OCI-LY1 (cell line): Measurements from ENCODE around the gene DPM2.
A peak's percentile ranks its signal among the peaks of the same experiment; 100 is the strongest.

Experiments
- H2AFZ ChIP-seq: fragments of 200-600 bp; sonication (generic), shearing (Covaris generic); 2 replicates; pipeline ENCODE4 v1.6.0; 2014; ENCODE audit warnings: antibody characterized with exemption, mild to moderate bottlenecking, low read length
- H3F3A ChIP-seq: fragments of 200-600 bp; sonication (generic), shearing (Covaris generic); 2 replicates; pipeline ENCODE4 v1.6.0; 2014; ENCODE audit warnings: mild to moderate bottlenecking, antibody characterized with exemption, low read length, moderate library complexity; ENCODE audit not compliant: insufficient read depth
- H3K27ac ChIP-seq: fragments of 200-600 bp; sonication (generic); 2 replicates; pipeline ENCODE4 v1.5.1; 2014; ENCODE audit warnings: low read length, mixed run types, mild to moderate bottlenecking, low read depth; ENCODE audit not compliant: poor library complexity, severe bottlenecking
- H3K27me3 ChIP-seq: fragments of 200-600 bp; sonication (generic); 2 replicates; pipeline ENCODE4 v1.6.0; 2014; ENCODE audit warnings: antibody characterized with exemption, mild to moderate bottlenecking, low read length, moderate library complexity; ENCODE audit not compliant: insufficient read depth
- H3K36me3 ChIP-seq: fragments of 200-600 bp; sonication (generic); 2 replicates; pipeline ENCODE4 v1.6.1; 2014; ENCODE audit warnings: mild to moderate bottlenecking, antibody characterized with exemption, low read length, moderate library complexity, mixed read lengths; ENCODE audit not compliant: insufficient read depth
- H3K4me1 ChIP-seq: fragments of 200-600 bp; sonication (generic); 2 replicates; pipeline ENCODE4 v1.5.1; 2014; ENCODE audit warnings: mild to moderate bottlenecking, low read length, moderate library complexity; ENCODE audit not compliant: insufficient read depth, severe bottlenecking
- H3K4me2 ChIP-seq: fragments of 200-600 bp; sonication (generic), shearing (Covaris generic); 2 replicates; pipeline ENCODE4 v1.6.1; 2014; ENCODE audit warnings: low read length
- H3K4me3 ChIP-seq: fragments of 200-600 bp; sonication (generic); 2 replicates; pipeline ENCODE4 v1.5.1; 2014; ENCODE audit warnings: low read length, low read depth, mild to moderate bottlenecking, mixed read lengths; ENCODE audit not compliant: poor library complexity, severe bottlenecking
- H3K79me2 ChIP-seq: fragments of 200-600 bp; shearing (Covaris generic); 2 replicates; pipeline ENCODE4 v1.6.1; 2016; ENCODE audit warnings: mixed run types, low read length, mixed read lengths; ENCODE audit not compliant: insufficient read depth
- H3K9ac ChIP-seq: fragments of 200-600 bp; sonication (generic), shearing (Covaris generic); 2 replicates; pipeline ENCODE4 v1.6.1; 2014; ENCODE audit warnings: mild to moderate bottlenecking, low read length, mixed read lengths
- H3K9me2 ChIP-seq: fragments of 200-600 bp; sonication (generic), shearing (Covaris generic); 2 replicates; pipeline ENCODE4 v1.6.1; 2014; ENCODE audit warnings: low read depth, mild to moderate bottlenecking, low read length, mixed read lengths
- H3K9me3 ChIP-seq: fragments of 200-600 bp; shearing (Covaris generic); 2 replicates; pipeline ENCODE4 v1.6.1; 2014; ENCODE audit warnings: low read length, mixed read lengths
- H4K20me1 ChIP-seq: fragments of 200-600 bp; sonication (generic), shearing (Covaris generic); 2 replicates; pipeline ENCODE4 v1.6.0; 2016; ENCODE audit warnings: mild to moderate bottlenecking, low read length; ENCODE audit not compliant: insufficient read depth
- CTCF ChIP-seq: fragments of 200-600 bp; sonication (generic), shearing (Covaris generic); IDR thresholded peaks from 2 replicates; pipeline ENCODE4 v1.5.1; 2017; ENCODE audit warnings: mild to moderate bottlenecking, antibody characterized with exemption, low read length, moderate library complexity, mixed read lengths
- EZH2 ChIP-seq: fragments of 200-600 bp; sonication (generic), shearing (Covaris generic); IDR thresholded peaks from 2 replicates; pipeline ENCODE4 v1.8.0; 2017; ENCODE audit warnings: borderline replicate concordance, mixed run types, mild to moderate bottlenecking, antibody characterized with exemption, low read length, moderate library complexity, mixed read lengths

Gene DPM2

GRCh38 chr9:127937388-127938297 lies at the start of gene DPM2:
Gene DPM2 (minus strand): TSS chr9:127937854. CDS start chr9:127937820, 34 bp downstream.
- TF ChIP-seq CTCF (no peak), EZH2 (no peak)
- Histone ChIP-seq H3K4me1 (peaks cover 27% of the 10 kb centered on the region), H3K79me2 (no peaks in the 10 kb centered on the region), H3F3A (no peaks in the 10 kb centered on the region), H3K36me3 (peaks cover 53% of the 10 kb centered on the region), H3K27ac (peak within 1 kb of the TSS; percentile 69), H3K9ac (peak within 1 kb of the TSS; percentile 78), H3K27me3 (no peaks in the 10 kb centered on the region), H3K4me2 (peak within 1 kb of the TSS; percentile 77), H3K4me3 (peak within 1 kb of the TSS; percentile 75), H2AFZ (no peak within 1 kb of the TSS), H4K20me1 (no peaks in the 10 kb centered on the region), H3K9me3 (no peaks in the 10 kb centered on the region), H3K9me2 (no peaks in the 10 kb centered on the region)

GRCh38 chr9:127987103-127987614 lies 49.5 kb upstream of the DPM2 start:
- Histone ChIP-seq H4K20me1 (no peaks in the 10 kb centered on the region), H3K27ac (peak overlapping the region; percentile 82), H3K4me2 (peak overlapping the region; percentile 4; the same call in 1 of the 2 replicates), H3K27me3 (no peaks in the 10 kb centered on the region), H3K4me3 (no peak overlapping the region), H3K9me3 (no peaks in the 10 kb centered on the region), H2AFZ (no peak overlapping the region), H3K79me2 (no peaks in the 10 kb centered on the region), H3F3A (0 out of 2 replicates have a peak, but pooled peaks cover 6% of the 10 kb centered on the region), H3K4me1 (peaks cover 68% of the 10 kb centered on the region), H3K9ac (no peak overlapping the region), H3K36me3 (no peaks in the 10 kb centered on the region), H3K9me2 (no peaks in the 10 kb centered on the region)
- TF ChIP-seq CTCF (no peak), EZH2 (no peak)

GRCh38 chr9:127985011-127985410 lies 47.4 kb upstream of the DPM2 start:
- H3K4me2 ChIP-seq, result no peak overlapping the region
- no peaks in the 10 kb centered on the region for H3K9me3 ChIP-seq
- no peak overlapping the region for H3K4me3 ChIP-seq
- 0 out of 2 replicates have a peak, but pooled peaks cover 6% of the 10 kb centered on the region for H3F3A ChIP-seq
- no peaks in the 10 kb centered on the region for H3K27me3 ChIP-seq
- H2AFZ ChIP-seq, result no peak overlapping the region
- peak overlapping the region; percentile 99 for H3K27ac ChIP-seq
- TF ChIP-seq CTCF (no peak), EZH2 (no peak)
- H4K20me1 ChIP-seq, result no peaks in the 10 kb centered on the region
- no peaks in the 10 kb centered on the region for H3K36me3 ChIP-seq
- peaks cover 2% of the 10 kb centered on the region; the same call in 1 of the 2 replicates for H3K79me2 ChIP-seq
- peaks cover 61% of the 10 kb centered on the region for H3K4me1 ChIP-seq
- no peak overlapping the region for H3K9ac ChIP-seq
- no peaks in the 10 kb centered on the region for H3K9me2 ChIP-seq
